Gastroesophageal sphincter (tissue), 3 donors: ENCODE results near the gene GMPR2.

Experiments
- EP300 ChIP-seq: sonication (generic); formaldehyde crosslinking; IDR thresholded peaks from one replicate; pipeline ENCODE4 v1.6.1; 2017; ENCODE audit warnings: antibody characterized with exemption, mild to moderate bottlenecking
- POLR2A ChIP-seq, 2 donors: fragments of 450-650 bp; IDR thresholded peaks; one replicate each; pipeline ENCODE4 v1.6.1; 2017; ENCODE audit warnings: antibody characterized with exemption in 2 of 2, mild to moderate bottlenecking in 2 of 2, moderate library complexity in 1 of 2
- POLR2AphosphoS5 ChIP-seq: sonication (generic); formaldehyde crosslinking; IDR thresholded peaks from one replicate; pipeline ENCODE4 v1.6.1; 2017; ENCODE audit warnings: antibody characterized with exemption
- TF ChIP-seq, protein P1 (sequence below), 4 experiments: fragments of 200-600 bp in 2 of 4; fragments of 450-650 bp in 2 of 4; sonication (generic) in 1 of 4; IDR thresholded peaks; one replicate each; pipeline ENCODE4 v1.5.1; 2017 to 2019; ENCODE audit warnings: antibody characterized with exemption in 4 of 4, mild to moderate bottlenecking in 2 of 4, moderate library complexity in 2 of 4

DNA sequence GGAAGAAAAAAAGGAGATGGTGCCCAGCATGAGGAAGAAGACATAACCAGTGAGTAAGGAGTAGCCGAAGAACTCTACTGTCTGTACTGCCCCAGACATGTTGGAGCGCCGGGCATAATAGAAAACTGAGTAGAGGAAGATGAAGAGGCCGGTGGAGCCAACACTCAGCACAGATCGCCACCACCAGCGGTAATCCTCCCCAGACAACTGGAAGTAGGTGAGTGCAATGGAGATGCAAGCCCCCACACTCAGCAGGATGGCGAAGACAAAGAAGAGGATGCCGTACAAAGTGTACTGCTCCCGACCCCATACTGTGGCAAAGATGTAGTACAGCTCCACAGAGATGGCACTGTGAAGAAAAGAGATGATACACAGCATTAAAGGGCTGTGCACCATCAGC is 43.3 kb upstream of the GMPR2 start:
- TF ChIP-seq POLR2A (IDR thresholded peaks at IDR 0.05) (no peak), EP300 (no peak), POLR2AphosphoS5 (no peak)
- TF ChIP-seq, protein P1, sequence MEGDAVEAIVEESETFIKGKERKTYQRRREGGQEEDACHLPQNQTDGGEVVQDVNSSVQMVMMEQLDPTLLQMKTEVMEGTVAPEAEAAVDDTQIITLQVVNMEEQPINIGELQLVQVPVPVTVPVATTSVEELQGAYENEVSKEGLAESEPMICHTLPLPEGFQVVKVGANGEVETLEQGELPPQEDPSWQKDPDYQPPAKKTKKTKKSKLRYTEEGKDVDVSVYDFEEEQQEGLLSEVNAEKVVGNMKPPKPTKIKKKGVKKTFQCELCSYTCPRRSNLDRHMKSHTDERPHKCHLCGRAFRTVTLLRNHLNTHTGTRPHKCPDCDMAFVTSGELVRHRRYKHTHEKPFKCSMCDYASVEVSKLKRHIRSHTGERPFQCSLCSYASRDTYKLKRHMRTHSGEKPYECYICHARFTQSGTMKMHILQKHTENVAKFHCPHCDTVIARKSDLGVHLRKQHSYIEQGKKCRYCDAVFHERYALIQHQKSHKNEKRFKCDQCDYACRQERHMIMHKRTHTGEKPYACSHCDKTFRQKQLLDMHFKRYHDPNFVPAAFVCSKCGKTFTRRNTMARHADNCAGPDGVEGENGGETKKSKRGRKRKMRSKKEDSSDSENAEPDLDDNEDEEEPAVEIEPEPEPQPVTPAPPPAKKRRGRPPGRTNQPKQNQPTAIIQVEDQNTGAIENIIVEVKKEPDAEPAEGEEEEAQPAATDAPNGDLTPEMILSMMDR (IDR thresholded peaks at IDR 0.05), result no peak
